ENCODE measurements around the gene CREBRF.

The CREBRF gene

DNA sequence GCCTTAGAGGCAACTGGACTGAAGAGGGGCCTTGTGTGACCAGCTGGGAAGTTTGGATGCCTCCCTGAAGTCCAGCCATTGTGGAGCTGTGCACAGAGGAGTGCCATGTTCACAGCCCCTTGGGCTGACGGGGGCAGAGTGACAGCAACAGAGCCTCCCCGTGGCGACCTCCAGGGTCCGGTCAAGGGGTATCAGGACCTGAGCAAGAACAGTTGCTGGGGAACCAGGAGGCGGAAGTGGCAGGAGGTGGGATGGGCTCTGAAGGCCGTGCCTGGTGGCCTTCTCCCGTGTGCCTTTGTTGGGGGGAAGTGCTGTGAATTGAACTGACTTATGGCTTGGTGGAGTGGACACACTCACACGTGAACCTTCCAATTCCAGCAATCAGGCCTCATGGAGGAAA lies 102.2 kb downstream of the CREBRF start:
- no peak for DNase-seq

GRCh38 chr5:173159256-173159655 lies 103.1 kb downstream of the CREBRF start:
- no peak for DNase-seq

GRCh38 chr5:173161148-173161547 lies 105.0 kb downstream of the CREBRF start:
- DNase-seq = no peak

- DNase-seq = no peak
Measured at GRCh38 chr5:173163219-173163618, 107.1 kb downstream of the CREBRF start.

DNA sequence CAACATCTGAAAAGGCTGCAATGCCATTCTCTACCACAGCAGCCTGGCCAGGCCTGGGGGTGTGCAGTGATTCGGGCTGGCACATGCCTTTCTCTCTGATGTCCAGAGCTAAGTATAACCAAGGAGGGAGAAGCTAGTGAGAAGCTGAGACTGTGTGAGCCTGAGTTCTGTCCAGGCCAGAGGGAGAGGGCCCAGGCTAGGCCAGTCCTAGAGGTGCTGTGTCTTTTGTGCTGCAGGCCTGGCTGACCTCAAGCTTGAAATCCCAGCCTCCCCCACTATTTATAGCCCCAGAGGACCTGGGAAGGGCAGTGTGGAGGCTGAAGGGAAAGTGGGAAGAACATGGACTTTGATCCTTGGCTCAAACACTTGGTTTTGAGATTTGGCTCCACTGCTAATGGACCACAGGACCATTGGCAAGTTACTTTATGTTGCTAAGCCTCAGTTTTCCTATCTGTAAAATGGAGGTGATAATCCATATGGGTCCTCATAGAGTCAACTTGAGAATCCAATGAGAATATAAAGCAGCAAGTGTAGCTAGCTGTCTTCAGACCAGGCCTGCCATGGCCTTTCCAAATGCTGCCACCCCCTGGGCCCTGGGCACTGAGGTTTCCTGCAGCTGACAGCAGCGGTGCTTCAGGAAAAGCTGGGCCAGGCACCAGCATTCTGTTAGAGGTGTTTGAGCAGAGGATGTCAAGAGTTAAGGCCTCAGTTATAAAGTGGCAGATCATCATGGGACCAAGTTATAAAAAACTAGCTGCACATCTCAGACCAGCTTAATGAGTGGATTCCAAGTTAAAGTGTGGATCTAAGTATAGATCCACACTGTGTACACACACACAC lies 109.2 kb downstream of the CREBRF start:
- no peak for DNase-seq

DNA sequence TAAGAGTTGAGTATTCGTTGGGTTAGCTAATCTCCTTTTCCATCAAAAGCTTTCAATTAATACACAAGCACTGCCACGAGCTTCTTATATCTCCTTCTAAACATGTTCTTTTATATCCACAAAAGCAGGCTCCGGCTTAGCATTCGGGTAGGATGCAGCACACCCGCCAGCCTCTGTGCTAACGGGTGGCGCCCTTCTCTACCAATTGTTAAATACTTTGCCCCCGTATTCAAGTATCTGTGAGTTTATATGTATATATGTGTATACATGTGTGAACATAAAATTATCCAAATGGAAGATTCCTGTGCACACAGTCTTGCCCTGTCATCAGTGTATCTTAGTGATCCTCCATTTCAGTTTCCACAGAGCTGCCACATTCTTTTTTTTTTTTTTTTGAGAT lies 116.0 kb downstream of the CREBRF start:
- DNase-seq = no peak

DNA sequence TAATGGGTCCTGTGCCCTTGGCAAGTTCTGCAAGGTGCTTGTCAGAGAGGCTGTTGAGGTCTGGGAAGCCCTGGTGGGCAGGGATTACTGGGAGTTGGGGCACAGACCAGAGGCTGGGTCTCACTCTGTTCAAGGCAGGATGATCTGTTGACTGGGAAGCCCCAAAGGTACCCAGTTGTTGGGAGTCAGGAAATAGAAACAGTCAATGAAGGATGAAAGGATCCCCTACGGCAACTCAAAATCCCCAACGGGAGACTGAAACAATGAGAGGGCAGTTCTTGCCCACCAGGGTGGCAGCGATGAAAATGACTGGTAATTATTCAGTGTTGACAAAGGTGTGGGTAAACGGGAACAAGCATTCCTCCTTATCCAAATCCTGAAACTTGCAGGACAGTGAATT lies 119.4 kb downstream of the CREBRF start:
- no peak for DNase-seq

- no peak for DNase-seq
Measured at GRCh38 chr5:173178369-173178910, 122.3 kb downstream of the CREBRF start.

- DNase-seq = no peak
Measured at GRCh38 chr5:173180331-173180730, 124.2 kb downstream of the CREBRF start.

DNA sequence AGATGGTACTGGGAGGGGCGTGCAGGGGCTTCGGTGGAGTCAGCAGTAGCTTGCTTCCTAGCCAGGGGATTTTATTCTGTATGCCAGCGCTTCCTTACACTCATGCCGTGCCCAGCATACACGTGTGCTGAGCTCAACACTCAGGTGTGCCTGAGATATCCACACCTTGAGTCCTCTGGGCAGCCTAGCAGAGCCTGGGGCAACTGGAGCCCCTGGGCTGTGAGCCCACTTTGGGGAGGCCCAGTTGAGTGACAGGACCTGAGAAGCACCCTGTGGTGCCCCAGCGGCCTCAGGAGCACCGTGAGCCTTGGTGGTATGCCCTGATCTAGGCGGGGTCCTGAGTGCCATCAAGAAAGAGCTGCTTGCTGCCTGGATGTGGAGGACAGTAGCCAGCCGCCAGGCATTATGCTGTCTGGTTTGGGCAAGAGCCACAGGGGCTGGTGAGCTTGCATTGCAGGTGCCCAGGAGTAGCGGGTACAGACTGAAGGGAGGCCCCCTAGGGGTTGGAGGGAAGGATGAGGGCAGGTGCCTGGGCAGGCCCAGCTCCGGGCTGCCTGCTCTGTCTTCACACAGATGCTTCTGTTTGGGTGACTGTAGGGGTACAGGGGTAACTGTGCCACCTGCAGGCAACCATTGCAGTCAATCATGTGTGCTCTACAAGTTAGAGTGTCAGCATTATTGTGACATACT lies 131.0 kb downstream of the CREBRF start:
- no peak for DNase-seq

DNA sequence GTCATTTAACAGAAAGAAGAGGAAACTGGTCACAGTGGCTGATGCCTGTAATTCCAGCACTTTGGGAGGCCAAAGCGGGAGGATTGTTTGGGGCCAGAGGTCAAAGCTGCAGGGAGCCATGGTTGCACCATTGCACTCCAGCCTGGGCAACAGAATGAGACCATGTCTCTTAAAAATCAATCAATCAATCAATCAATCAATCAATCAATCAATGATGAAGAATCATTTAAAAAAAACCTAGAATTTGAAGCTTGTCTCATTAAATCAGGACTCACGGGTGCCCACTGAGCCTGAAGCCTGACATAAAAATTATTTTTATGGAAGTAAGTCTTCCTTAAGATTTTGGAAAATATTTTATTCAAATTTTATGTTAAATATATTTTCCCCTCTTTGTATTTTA lies 132.1 kb downstream of the CREBRF start:
- DNase-seq = no peak
